Transverse colon (tissue), 4 donors: Measurements from ENCODE around the gene BICRA. TPM values are rescaled to one million over a fixed set of nuclear protein-coding genes. Genes with fewer than 3 reads are reported as not detected.

ENCODE experiments used
- DNase-seq: peaks from one replicate; pipeline ENCODE4 v3.0.0-alpha.2; 2019
- H3K27ac ChIP-seq, 4 donors: fragments of 200-600 bp; sonication (generic); 2 replicates each; pipeline ENCODE4 v1.5.1; 2016 to 2018; ENCODE audit warnings: inconsistent platforms in 4 of 4
- H3K27me3 ChIP-seq: fragments of 200-600 bp; sonication (generic); 2 replicates; pipeline ENCODE4 v1.5.1; 2017; ENCODE audit warnings: inconsistent platforms
- H3K36me3 ChIP-seq, 4 donors: fragments of 200-600 bp; sonication (generic); 2 replicates each; pipeline ENCODE4 v1.5.1; 2017 to 2019; ENCODE audit warnings: inconsistent platforms in 4 of 4
- H3K4me1 ChIP-seq, 4 donors: fragments of 200-600 bp; sonication (generic); 2 replicates each; pipeline ENCODE4 v1.5.1; 2017 to 2020; ENCODE audit warnings: inconsistent platforms in 4 of 4
- H3K4me3 ChIP-seq, 4 donors: fragments of 200-600 bp; sonication (generic); 1 replicate in 1 of 4; 2 replicates in 3 of 4; pipeline versions ENCODE4 v1.5.1 to v1.6.1; 2017 to 2019; ENCODE audit warnings: inconsistent platforms in 4 of 4
- H3K9me3 ChIP-seq, 2 donors: fragments of 200-600 bp; sonication (generic); 2 replicates each; pipeline ENCODE4 v1.5.1; 2017 to 2019; ENCODE audit warnings: inconsistent platforms in 2 of 2
- CTCF ChIP-seq, 5 experiments: fragments of 200-600 bp in 3 of 5; fragments of 450-650 bp in 2 of 5; sonication (generic) in 3 of 5; IDR thresholded peaks; 1 replicate in 2 of 5; 2 replicates in 3 of 5; pipeline ENCODE4 v1.5.1; 2016 to 2017; ENCODE audit warnings: antibody characterized with exemption in 5 of 5, inconsistent platforms in 3 of 5, mild to moderate bottlenecking in 2 of 5, moderate library complexity in 1 of 5
- EP300 ChIP-seq: sonication (generic); formaldehyde crosslinking; IDR thresholded peaks from one replicate; pipeline ENCODE4 v1.6.1; 2017; ENCODE audit warnings: antibody characterized with exemption, low read depth
- POLR2A ChIP-seq: fragments of 450-650 bp; IDR thresholded peaks from one replicate; pipeline ENCODE4 v1.6.1; 2016; ENCODE audit warnings: antibody characterized with exemption, mild to moderate bottlenecking, moderate library complexity
- POLR2AphosphoS5 ChIP-seq, 3 donors: sonication (generic); formaldehyde crosslinking; IDR thresholded peaks; one replicate each; pipeline ENCODE4 v1.6.1; 2016; ENCODE audit warnings: antibody characterized with exemption in 3 of 3
- WGBS, 2 donors: methylation state at CpG; one replicate each; pipeline ENCODE4 v1.1.5; 2018; ENCODE audit warnings: low coverage in 1 of 2; 5-methylcytosine and 5-hydroxymethylcytosine counted together
- in situ Hi-C, 4 donors: fragments of 200-750 bp; cut with MboI; loops; one replicate each; pipeline versions ENCODE4 v1.15.0 to v1.15.1; 2017; ENCODE audit warnings: low sequenced_read_pairs in 3 of 4, low pct_ligation_motif_present in 1 of 4, low pct_unique_long_range_greater_than_20kb in 1 of 4
- intact Hi-C: fragments of 100-400 bp; cut with DNase I; formaldehyde crosslinking; loops from one replicate; pipeline ENCODE4 v1.15.1; 2023; ENCODE audit warnings: low total_unique reads
- total RNA-seq, 4 donors: library from RNA; depleted of rRNA; stranded (reverse); fragments of >200 nt; gene quantifications; one replicate each; pipeline ENCODE4 v1.1.0, GENCODE V29; 2016

BICRA gene
- total RNA-seq, 4 donors from 2014 or later: 11.6 to 30.3 (median 13.2) TPM

GRCh38 chr19:47703301-47703700 lies 94.4 kb downstream of the BICRA start:
- no peak for DNase-seq
- in situ Hi-C loops (loop anchor here in 3 of 4 donors (10.0 to 25.0 kb wide), 3 partner anchors 268 to 416 kb away; partner anchors contain the start of gene C5AR1 (in 1 of the 3)), intact Hi-C loops (loop anchor here (10.0 kb wide), 1 partner anchor 188 kb away; the partner anchor contains the start of gene NAPA)

GRCh38 chr19:47704024-47704423 lies 95.1 kb downstream of the BICRA start:
- 67 to 80% methylated on average over 10 to 11 of the region's 11 CpGs for WGBS, 2 donors
- no peak overlapping the region for H3K4me3 ChIP-seq
- H3K4me1 ChIP-seq: peaks cover 0 to 13% (median 7%) of the 10 kb centered on the region in 4 donors
- peaks cover 0 to 14% (median 3%) of the 10 kb centered on the region in 4 donors for H3K36me3 ChIP-seq
- in situ Hi-C loops (loop anchor here in 3 of 4 donors (10.0 to 25.0 kb wide), 3 partner anchors 269 to 417 kb away; partner anchors contain the start of gene C5AR1 (in 1 of the 3)), intact Hi-C loops (loop anchor here (10.0 kb wide), 1 partner anchor 189 kb away; the partner anchor contains the start of gene NAPA)
- no peaks in the 10 kb centered on the region for H3K9me3 ChIP-seq
- H3K27me3 ChIP-seq: peaks cover 6% of the 10 kb centered on the region
- peak overlapping the region; percentile 59 to 74 (median 63) for H3K27ac ChIP-seq
- DNase-seq: peak; percentile 19
- TF ChIP-seq POLR2AphosphoS5 (IDR thresholded peaks at IDR 0.05): peak; percentile 38 to 62 (median 56)
- TF ChIP-seq POLR2A: no peak

More at GRCh38 chr19:47703301-47703700, 94.4 kb downstream of the BICRA start:
- H3K27ac ChIP-seq: peak overlapping the region; percentile 54 to 74 (median 63)
- TF ChIP-seq POLR2AphosphoS5 (IDR thresholded peaks at IDR 0.05) (no peak), POLR2A (no peak), CTCF (IDR thresholded peaks at IDR 0.05) (no peak), EP300 (no peak)
- peaks cover 0 to 14% (median 3%) of the 10 kb centered on the region in 4 donors for H3K36me3 ChIP-seq
- no peaks in the 10 kb centered on the region for H3K9me3 ChIP-seq
- H3K4me1 ChIP-seq: peaks cover 0 to 13% (median 7%) of the 10 kb centered on the region in 4 donors
- WGBS, 2 donors: 80 to 90% methylated on average over 2 to 5 of the region's 5 CpGs
- H3K27me3 ChIP-seq: peaks cover 6% of the 10 kb centered on the region
- no peak overlapping the region for H3K4me3 ChIP-seq

- Histone ChIP-seq H3K36me3 (peaks cover 0 to 14% (median 3%) of the 10 kb centered on the region in 4 donors), H3K27me3 (peaks cover 6% of the 10 kb centered on the region), H3K4me3 (no peak overlapping the region), H3K9me3 (no peaks in the 10 kb centered on the region), H3K27ac (peak overlapping the region; percentile 53 to 74 (median 61)), H3K4me1 (peaks cover 0 to 13% (median 7%) of the 10 kb centered on the region in 4 donors)
- in situ Hi-C loops (loop anchor here (5.0 to 25.0 kb wide), 4 partner anchors 267 to 417 kb away; partner anchors contain the start of gene C5AR1 (in 1 of the 4)), intact Hi-C loops (loop anchor here (10.0 kb wide), 1 partner anchor 190 kb away; the partner anchor contains the start of gene NAPA)
- no peak for DNase-seq
- TF ChIP-seq POLR2A: no peak
- TF ChIP-seq EP300: no peak
- TF ChIP-seq CTCF (IDR thresholded peaks at IDR 0.05): no peak
- no peak for TF ChIP-seq POLR2AphosphoS5 (IDR thresholded peaks at IDR 0.05)
- WGBS, 2 donors: 94% methylated on average over 3 of the region's 3 CpGs; no CpG with 5 or more reads in 1 of the 2 donors
These were observed 95.7 kb downstream of the BICRA start for GRCh38 chr19:47704656-47705055.

GRCh38 chr19:47707135-47707925 lies 98.4 kb downstream of the BICRA start:
- H3K27ac ChIP-seq: no peak overlapping the region
- in situ Hi-C loops: loop anchor here (5.0 to 25.0 kb wide), 4 partner anchors 270 to 420 kb away; partner anchors contain the start of gene C5AR1 (in 1 of the 4)
- H3K4me1 ChIP-seq: peaks cover 0 to 13% (median 7%) of the 10 kb centered on the region in 4 donors
- no peaks in the 10 kb centered on the region for H3K9me3 ChIP-seq
- peak; percentile 82 for DNase-seq
- intact Hi-C loops: loop anchor here (2.0 to 10.0 kb wide), 2 partner anchors 193 to 271 kb away; partner anchors contain the start of gene NAPA
- TF ChIP-seq POLR2A (no peak), CTCF (IDR thresholded peaks at IDR 0.05) (peak; percentile 81 to 88 (median 83))
- 15 to 19% methylated on average over 17 to 22 of the region's 22 CpGs for WGBS, 2 donors
- H3K27me3 ChIP-seq: peaks cover 17% of the 10 kb centered on the region
- H3K36me3 ChIP-seq: no peaks in the 10 kb centered on the region
- no peak overlapping the region for H3K4me3 ChIP-seq
